Measurements from ENCODE around the gene RAB20.

DNA sequence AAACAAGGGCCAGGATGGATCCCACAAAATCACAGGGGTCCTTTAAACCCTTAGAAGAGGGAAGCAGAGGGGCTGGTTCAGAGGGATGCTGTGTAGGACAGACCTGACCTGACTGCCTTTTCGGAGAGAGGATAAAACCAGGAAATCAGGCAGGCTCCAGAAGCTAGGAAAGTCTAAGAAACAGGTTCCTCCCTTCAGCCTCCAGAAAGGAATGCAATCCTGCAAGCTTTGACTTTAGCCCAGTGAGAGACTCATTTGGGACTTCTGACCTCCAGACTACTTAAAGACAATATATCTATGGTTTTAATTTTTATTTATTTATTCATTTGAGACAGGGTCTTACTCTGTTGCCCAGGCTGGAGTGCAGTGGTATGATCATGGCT lies 5.3 kb downstream of the RAB20 start:
- TF ChIP-seq, protein P1, sequence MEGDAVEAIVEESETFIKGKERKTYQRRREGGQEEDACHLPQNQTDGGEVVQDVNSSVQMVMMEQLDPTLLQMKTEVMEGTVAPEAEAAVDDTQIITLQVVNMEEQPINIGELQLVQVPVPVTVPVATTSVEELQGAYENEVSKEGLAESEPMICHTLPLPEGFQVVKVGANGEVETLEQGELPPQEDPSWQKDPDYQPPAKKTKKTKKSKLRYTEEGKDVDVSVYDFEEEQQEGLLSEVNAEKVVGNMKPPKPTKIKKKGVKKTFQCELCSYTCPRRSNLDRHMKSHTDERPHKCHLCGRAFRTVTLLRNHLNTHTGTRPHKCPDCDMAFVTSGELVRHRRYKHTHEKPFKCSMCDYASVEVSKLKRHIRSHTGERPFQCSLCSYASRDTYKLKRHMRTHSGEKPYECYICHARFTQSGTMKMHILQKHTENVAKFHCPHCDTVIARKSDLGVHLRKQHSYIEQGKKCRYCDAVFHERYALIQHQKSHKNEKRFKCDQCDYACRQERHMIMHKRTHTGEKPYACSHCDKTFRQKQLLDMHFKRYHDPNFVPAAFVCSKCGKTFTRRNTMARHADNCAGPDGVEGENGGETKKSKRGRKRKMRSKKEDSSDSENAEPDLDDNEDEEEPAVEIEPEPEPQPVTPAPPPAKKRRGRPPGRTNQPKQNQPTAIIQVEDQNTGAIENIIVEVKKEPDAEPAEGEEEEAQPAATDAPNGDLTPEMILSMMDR (IDR thresholded peaks at IDR 0.05): no peak
- no peak for TF ChIP-seq EZH2 (IDR thresholded peaks at IDR 0.05; ENCODE audit: borderline replicate concordance, insufficient read depth, low read depth, low read length, poor library complexity, severe bottlenecking)
